HG02759 (cell line): ENCODE results near the gene ZNF891.

ENCODE experiments used
- ATAC-seq: cut with Tn5 transposase; IDR thresholded peaks from one replicate; pipeline ENCODE4 v1.9.1; 2021; ENCODE audit warnings: mild to moderate bottlenecking, moderate library complexity; ENCODE audit not compliant: unreplicated experiment

Gene ZNF891

GRCh38 chr12:133130038-133130807 lies at the start of gene ZNF891, which contains the start of gene ZNF10:
TSS of gene ZNF891 (minus strand) at chr12:133130274. CDS start at chr12:133121918, 8,356 bp downstream.
TSS of gene ZNF10 (plus strand) at chr12:133130627. CDS start at chr12:133144493, 13,866 bp downstream.
- peak; percentile 96 for ATAC-seq

DNA sequence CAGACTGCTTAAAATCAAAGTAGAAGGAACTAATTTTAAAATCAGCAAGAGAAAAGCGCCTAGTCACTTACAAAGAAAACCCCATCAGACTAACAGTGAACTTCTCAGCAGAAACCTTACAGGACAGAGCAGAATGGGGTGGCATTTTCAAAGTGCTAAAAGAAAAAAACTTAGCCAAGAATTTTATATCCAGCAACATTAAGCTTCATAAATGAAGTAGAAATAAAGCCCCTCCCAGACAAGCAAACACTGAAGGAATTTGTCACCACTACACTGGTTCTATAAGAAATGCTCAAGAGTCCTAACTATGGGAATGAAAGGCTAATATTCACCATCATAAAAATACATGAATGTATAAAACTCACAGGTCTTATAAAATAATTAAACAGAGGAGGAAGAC lies 44.8 kb upstream of the ZNF891 start:
- no peak for ATAC-seq

- ATAC-seq = no peak
Measured at GRCh38 chr12:133172491-133172890, 42.4 kb upstream of the ZNF891 start.

GRCh38 chr12:133165776-133166175 lies 35.7 kb upstream of the ZNF891 start:
- no peak for ATAC-seq

DNA sequence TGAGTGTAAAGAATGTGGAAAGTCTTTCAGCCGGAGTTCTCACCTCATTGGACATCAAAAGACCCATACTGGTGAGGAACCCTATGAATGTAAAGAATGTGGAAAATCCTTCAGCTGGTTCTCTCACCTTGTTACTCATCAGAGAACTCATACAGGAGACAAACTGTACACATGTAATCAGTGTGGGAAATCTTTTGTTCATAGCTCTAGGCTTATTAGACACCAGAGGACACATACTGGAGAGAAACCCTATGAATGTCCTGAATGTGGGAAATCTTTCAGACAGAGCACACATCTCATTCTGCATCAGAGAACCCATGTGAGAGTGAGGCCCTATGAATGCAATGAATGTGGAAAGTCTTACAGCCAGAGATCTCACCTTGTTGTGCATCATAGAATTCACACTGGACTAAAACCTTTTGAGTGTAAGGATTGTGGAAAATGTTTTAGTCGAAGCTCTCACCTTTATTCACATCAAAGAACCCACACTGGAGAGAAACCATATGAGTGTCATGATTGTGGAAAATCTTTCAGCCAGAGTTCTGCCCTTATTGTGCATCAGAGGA lies 26.1 kb upstream of the ZNF891 start:
- ATAC-seq = no peak

- no peak for ATAC-seq
Measured at GRCh38 chr12:133145981-133146380, 15.9 kb upstream of the ZNF891 start.

- no peak for ATAC-seq
Measured at GRCh38 chr12:133135747-133136146, 5.7 kb upstream of the ZNF891 start.

DNA sequence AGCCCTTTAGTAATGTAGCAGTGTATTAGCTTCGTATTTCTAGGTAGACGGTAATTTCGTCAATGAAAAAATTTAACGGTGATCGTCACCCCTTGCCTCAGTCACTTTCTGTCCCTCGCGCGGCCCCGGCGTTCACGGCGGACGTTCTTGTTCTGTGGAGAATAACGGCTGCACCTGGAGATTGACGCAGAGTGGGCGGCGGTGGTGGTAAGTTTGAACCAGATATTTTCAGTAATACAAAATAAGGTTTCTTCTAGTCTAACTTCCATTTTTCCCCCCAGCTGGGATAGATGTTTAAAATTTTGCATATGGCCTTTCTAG lies 694 bp upstream of the ZNF891 start:
- ATAC-seq = peak; percentile 1

GRCh38 chr12:133129368-133130037 lies 571 bp downstream of the ZNF891 start:
- no peak for ATAC-seq

DNA sequence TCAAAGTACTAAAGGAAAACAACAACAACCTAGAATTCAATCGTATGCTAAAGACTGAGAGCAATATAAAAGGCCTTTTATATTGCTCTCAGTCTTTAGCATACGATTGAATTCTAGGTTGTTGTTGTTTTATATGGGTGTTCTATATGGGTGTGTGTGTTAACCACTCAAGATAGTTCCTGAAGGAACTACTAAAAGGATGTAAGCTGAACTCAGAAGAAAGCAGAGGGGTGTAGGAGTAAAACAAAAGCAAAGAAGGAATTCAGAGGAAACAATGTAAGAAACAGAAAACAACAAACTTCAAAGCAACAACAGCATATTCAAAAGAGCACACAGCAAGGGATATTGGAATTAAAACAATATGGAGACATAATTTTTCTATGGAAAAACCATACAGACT lies 5.4 kb downstream of the ZNF891 start:
- ATAC-seq = no peak

DNA sequence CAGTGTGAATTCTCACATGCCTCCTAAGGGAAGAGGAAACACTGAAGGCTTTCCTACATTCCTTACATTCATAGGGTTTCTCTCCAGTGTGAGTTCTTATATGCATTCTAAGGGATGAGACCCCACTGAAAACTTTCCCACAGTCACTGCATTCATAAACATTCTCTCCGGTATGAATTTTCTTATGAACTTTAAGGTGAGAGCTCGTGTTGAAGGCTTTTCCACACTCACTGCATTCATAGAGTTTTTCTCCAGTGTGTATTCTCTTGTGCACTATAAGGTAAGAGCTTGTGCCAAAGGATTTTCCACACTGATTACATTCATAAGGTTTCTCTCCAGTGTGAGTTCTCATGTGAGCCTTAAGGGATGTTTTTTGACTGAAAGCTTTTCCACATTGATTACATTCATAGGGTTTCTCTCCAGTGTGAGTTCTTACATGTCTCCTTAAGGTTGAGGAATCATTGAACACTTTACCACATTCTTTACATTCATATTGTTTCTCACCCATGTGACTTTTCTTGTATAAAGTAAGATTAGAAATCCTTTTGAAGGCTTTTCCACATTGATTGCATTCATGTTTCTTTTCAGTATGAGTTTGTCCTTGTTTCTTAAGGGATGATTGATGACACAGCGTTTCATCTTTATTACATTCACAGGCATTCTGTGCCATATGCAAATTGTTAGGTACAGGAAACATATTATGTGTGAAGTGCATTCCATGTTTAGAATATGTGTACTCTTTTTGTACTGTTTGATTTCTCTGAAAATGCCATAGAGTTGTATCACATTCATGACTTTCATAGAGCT lies 9.5 kb downstream of the ZNF891 start:
- ATAC-seq = no peak

GRCh38 chr12:133108150-133108549 lies 21.9 kb downstream of the ZNF891 start:
- ATAC-seq = no peak

GRCh38 chr12:133107121-133107520 lies 23.0 kb downstream of the ZNF891 start:
- ATAC-seq = no peak

- ATAC-seq = no peak
Measured at GRCh38 chr12:133106253-133106652, 23.8 kb downstream of the ZNF891 start.

DNA sequence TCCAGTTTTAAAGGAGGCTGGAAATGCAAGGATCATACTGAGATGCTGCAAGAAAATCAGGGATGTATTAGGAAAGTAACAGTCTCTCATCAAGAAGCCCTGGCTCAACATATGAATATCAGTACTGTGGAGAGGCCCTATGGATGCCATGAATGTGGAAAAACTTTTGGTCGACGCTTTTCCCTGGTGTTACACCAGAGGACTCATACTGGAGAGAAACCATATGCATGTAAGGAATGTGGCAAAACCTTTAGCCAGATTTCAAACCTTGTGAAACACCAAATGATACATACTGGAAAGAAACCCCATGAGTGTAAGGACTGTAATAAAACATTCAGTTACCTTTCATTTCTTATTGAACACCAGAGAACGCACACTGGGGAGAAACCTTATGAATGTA lies 24.5 kb downstream of the ZNF891 start:
- ATAC-seq = no peak

DNA sequence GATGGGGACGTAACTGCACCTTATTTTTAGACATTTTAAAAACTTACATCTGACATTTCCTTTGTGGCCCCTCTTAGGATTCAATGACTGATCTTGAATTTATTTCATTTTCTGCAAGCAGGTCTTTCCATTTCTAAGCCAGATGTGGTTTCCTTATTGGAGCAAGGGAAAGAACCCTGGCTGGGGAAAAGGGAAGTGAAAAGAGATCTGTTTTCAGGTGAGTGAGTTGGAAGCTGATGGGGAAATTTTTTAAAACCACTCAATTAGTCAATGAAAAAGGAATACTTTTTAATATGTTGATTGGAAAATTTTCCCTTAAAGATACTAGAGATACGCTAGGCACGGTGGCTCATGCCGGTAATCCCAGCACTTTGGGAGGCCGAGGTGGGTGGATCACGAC lies 46.7 kb downstream of the ZNF891 start:
- no peak for ATAC-seq

DNA sequence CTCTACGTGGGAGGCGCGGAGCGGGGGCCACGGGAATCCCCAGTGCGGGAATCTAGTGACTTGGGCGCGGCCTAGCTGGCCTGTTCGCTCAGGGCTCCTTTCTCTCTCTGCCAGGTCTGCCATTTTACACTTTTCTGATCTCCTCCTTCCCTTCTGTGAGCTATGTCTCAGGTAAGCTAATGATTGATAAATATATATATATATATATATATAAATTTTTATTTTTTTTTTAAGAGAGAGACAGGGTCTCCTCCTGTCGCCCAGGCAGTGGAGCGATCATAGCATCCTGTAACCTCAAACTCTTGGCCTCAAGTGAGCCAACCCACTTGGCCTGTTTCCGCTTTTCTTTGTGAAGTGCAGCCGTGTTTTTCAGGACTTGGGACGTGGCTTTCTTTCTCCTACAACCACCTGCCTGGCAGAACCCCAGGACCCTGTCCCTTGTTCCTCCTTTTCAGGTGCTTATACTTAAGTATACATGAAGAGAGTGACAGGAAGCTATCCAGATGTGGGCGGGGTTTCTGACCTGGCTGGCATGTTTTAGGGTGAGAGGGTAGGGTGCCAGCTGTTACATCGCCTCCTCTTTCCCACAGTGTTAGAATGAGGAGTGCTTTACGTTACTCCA lies 48.8 kb downstream of the ZNF891 start:
- ATAC-seq = no peak

DNA sequence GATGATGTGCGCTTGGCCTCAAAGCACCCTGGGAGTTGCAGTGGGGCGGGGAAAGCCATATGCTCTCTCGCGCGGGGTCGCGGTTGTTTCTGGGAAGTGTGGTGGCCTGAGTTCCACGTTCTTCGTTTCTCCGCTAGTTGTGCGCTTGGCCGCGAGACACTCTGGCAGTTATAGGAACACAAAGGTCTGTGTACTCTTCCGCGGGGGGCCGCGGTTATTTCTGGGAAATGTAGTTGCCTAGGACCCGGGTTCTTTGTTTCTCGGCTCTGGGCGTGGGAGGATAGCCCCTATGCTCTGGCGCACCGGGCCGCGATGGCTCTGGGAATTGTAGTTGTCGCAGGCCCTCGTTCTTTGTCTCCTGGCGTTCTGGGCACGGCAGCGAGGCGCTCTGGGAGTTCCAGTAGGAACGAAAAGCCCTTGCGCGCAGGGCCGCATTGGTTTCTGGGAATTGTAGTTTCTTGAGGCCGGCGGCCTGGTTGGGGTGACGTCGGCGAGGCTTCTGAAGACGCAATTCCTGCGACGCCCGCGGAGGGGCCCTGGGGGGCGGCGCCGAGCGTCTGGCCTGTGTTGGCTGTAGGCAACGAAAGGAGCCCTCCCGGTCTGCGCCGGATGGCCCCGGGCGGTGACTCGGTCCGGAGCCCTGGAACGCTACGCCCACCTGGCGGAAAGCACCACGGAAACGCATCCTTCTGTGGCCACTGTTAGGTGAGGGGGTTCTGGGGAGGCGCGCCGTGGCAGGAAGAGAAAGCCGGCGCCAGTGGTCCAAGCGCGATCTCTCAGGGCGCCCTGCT lies 49.5 kb downstream of the ZNF891 start, which contains the start of gene ZNF140:
TSS of gene ZNF140 (plus strand) at position 556 of the 791 bp plus-strand sequence. CDS start 398 bp downstream, outside the sequence.
- peak; percentile 79 for ATAC-seq

DNA sequence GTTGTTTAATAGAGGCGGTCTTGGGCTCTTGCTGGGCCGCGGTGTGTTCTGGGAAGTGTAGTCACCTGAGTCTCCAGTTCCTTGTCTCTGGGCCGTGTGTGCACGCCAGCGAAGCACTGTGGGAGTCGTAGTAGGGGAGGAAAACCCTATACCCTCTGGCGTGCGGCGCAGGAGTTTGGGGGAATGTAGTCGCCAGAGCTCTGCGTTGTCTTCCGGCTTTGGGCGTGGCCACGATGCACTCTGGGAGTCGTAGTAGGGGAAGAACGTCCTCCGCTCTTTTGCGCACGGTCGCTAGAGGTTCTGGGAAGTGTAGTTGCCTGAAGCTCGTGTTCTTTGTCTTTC lies 50.1 kb downstream of the ZNF891 start:
- ATAC-seq = peak; percentile 75

DNA sequence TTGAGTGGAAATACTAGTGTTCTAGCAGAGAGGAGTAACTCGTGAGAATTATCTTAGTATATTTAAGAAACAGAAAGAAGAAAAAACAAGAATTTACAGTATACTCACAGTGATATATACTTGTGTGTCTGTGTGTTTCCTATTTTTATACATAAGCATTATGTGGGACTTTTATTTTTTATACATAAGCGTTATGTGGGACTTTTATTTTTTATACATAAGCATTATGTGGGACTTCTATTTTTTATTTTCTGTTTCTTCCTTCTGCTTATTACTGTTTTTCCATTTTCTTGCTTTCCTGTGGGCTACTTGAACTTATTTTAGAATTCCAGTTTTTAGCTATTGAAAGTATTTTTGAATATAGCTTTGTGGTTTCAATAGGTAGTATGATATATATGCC lies 56.2 kb downstream of the ZNF891 start:
- ATAC-seq = no peak
